ENCODE data around the gene COL24A1.

DNA sequence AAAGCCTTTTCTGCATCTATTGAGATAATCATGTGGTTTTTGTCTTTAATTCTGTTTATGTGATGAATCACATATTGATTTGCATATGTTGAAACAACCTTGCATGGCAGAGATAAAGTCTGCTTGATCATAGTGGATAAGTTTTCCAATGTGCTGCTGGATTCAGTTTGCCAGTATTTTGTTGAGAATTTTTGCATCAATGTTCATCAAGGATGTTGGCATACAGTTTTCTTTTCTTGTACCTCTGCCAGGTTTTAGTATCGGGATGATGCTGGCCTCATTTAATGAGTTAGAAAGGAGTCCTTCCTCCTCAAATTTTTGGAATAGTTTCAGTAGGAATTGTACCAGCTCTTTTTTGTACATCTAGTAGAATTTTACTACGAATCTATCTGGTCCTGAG lies 55.0 kb downstream of the COL24A1 start:
- TF ChIP-seq, protein P1, sequence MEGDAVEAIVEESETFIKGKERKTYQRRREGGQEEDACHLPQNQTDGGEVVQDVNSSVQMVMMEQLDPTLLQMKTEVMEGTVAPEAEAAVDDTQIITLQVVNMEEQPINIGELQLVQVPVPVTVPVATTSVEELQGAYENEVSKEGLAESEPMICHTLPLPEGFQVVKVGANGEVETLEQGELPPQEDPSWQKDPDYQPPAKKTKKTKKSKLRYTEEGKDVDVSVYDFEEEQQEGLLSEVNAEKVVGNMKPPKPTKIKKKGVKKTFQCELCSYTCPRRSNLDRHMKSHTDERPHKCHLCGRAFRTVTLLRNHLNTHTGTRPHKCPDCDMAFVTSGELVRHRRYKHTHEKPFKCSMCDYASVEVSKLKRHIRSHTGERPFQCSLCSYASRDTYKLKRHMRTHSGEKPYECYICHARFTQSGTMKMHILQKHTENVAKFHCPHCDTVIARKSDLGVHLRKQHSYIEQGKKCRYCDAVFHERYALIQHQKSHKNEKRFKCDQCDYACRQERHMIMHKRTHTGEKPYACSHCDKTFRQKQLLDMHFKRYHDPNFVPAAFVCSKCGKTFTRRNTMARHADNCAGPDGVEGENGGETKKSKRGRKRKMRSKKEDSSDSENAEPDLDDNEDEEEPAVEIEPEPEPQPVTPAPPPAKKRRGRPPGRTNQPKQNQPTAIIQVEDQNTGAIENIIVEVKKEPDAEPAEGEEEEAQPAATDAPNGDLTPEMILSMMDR (conservative IDR thresholded peaks at IDR 0.05; ENCODE audit: low read depth, low read length), result no peak
- TF ChIP-seq EZH2 (IDR thresholded peaks at IDR 0.05; ENCODE audit: borderline replicate concordance, low read depth, low read length, poor library complexity, severe bottlenecking), result no peak

Measured in A673 (cell line).